GM12892 (cell line): ENCODE measurements around the gene ATP11A.
"Not testable (repeated sequence)": the region's sequence is repeated elsewhere in the genome, so short reads cannot be mapped to it uniquely, and the experiment has no call there.

ENCODE experiments used
- DNase-seq: peaks from one replicate; pipeline ENCODE4 v3.0.0; 2011; ENCODE audit not compliant: insufficient read length
- FAIRE-seq: peaks from 2 replicates; lab custom pipeline; 2011; peaks lifted over from hg19 to GRCh38; lab: Jason Lieb, UNC
- POLR2A ChIP-seq: IDR thresholded peaks from 2 replicates; pipeline ENCODE4 v1.6.1; 2011; ENCODE audit warnings: low read depth, low read length, control low read depth
- POLR2AphosphoS5 ChIP-seq: IDR thresholded peaks from 2 replicates; pipeline ENCODE4 v1.6.1; 2011; ENCODE audit warnings: low read depth, low read length, control low read depth
- TAF1 ChIP-seq: IDR thresholded peaks from 2 replicates; pipeline ENCODE4 v1.6.1; 2011; ENCODE audit warnings: low read depth, mild to moderate bottlenecking, control low read depth, low read length, borderline replicate concordance

The ATP11A gene

DNA sequence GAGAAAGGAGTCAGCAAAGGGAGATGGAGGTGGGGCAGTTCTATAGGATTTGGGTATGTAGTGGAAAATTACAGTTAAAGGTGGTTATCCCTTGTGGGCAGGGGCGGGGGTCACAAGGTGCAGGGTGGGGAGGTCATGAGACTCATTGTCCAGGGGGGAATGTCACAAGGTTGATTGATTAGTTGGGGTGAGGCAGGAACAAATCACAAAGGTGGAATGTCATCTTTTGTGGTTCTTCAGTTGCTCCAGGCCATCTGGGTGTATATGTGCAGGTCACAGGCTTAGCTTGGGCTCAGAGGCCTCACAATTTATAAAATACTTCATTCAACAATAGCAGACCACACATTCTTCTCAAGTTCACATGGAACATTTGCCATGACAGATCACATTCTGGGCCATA, 109.6 kb downstream of the ATP11A start:
- DNase-seq = no peak
- peak; percentile 46 for FAIRE-seq
- TF ChIP-seq POLR2A = no peak
- no peak for TF ChIP-seq POLR2AphosphoS5
- no peak for TF ChIP-seq TAF1

GRCh38 chr13:112800057-112800456, 110.2 kb downstream of the ATP11A start:
- DNase-seq (no peak), FAIRE-seq (no peak)
- no peak for TF ChIP-seq POLR2AphosphoS5
- TF ChIP-seq POLR2A = no peak
- no peak for TF ChIP-seq TAF1

DNA sequence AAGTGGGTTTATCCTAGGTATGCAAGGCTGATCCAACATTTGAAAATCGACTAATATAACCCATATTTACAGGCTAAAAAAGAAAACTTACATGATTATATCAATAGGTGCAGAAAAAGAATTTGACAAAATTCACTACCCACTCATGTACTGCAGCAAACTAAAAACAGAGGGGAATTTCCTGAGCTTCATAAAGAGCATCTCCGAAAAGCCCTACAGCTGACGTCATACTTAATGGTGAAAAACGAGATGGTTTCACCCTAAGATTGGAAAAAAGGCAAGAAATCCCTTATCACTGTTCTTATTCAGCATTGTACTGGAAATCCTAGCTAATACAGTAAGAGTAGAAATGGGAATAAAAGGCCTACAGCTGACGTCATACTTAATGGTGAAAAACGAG, 111.0 kb downstream of the ATP11A start:
- peak; percentile 58 for FAIRE-seq
- not testable (repeated sequence) for DNase-seq

DNA sequence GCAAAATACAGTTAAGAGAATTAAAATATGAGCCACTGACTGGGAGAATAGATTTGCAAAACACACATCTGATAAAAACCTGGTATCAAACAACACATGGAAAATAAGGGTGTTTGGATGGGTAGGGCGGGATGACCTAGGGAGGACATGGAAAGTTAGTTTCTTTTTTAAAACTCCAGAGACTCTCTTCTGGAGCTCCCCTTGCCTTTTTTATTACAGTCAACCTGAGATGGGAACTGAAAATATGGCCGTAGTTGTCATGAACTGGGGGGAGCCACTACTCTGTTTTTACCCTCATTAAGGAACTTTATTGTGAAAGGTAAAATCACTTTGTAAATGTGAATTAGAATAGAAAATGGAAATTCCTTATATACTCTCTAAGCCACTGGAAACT, 113.0 kb downstream of the ATP11A start:
- DNase-seq = no peak
- TF ChIP-seq POLR2A (no peak), POLR2AphosphoS5 (no peak), TAF1 (no peak)
- peak; percentile 44 for FAIRE-seq

DNA sequence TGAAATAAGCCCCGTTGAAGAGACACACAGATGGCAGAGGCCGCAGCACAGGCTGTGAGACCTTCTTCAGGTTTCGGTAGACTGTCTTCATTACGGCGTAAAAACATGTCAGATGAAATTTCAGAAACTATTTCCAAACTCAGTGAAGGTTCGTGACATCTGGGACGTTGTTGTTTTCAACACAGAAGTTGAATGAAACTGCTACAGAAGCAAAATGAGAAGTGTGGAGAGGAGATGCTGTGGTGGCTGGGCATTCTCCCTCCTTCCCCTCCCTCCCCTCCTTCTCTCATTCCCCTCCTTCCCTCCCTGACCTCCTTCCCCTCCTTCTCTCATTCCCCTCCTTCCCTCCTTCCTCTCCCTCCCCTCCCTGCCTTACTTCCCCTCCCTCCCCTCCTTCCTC, 113.6 kb downstream of the ATP11A start:
- DNase-seq (no peak), FAIRE-seq (peak; percentile 97)
- TF ChIP-seq TAF1 (no peak), POLR2A (peak; percentile 24; the same call in 1 of the 2 replicates), POLR2AphosphoS5 (no peak)

- FAIRE-seq (no peak), DNase-seq (no peak)
- TF ChIP-seq TAF1 = no peak
- TF ChIP-seq POLR2A = no peak
- no peak for TF ChIP-seq POLR2AphosphoS5
Observed at GRCh38 chr13:112804374-112804773, 114.5 kb downstream of the ATP11A start.

GRCh38 chr13:112806739-112807652, 117.2 kb downstream of the ATP11A start:
- FAIRE-seq = no peak
- DNase-seq = no peak
- no peak for TF ChIP-seq POLR2A
- no peak for TF ChIP-seq TAF1
- no peak for TF ChIP-seq POLR2AphosphoS5

GRCh38 chr13:112807653-112808376, 118.0 kb downstream of the ATP11A start:
- FAIRE-seq = no peak
- TF ChIP-seq POLR2AphosphoS5 (no peak), POLR2A (no peak), TAF1 (no peak)

GRCh38 chr13:112808377-112809140, 118.7 kb downstream of the ATP11A start:
- DNase-seq (no peak), FAIRE-seq (no peak)
- TF ChIP-seq TAF1 = no peak
- TF ChIP-seq POLR2AphosphoS5 = no peak
- TF ChIP-seq POLR2A = no peak

More at GRCh38 chr13:112807653-112808376, 118.0 kb downstream of the ATP11A start:
- DNase-seq = no peak

GRCh38 chr13:112809332-112810315, 119.8 kb downstream of the ATP11A start:
- no peak for DNase-seq
- no peak for FAIRE-seq
- TF ChIP-seq POLR2AphosphoS5 (no peak), TAF1 (no peak), POLR2A (no peak)
